Stimulated activated naive B cell treated with anti-CD40 and anti-IgM and Interleukin-4, amounts not matched to agents 10 μg/mL and 1 μg/mL and 100 μg/mL, for 72 hours (primary cell): ENCODE measurements around the gene GALNT13.

ENCODE experiments used
- ATAC-seq, 2 donors: fragments of 150-1000 bp; cut with Tn5 transposase; replicated peaks; 2 replicates each; pipeline ENCODE4 v1.10.0; 2021; ENCODE audit warnings: moderate library complexity in 1 of 2
- DNase-seq: peaks from one replicate; pipeline ENCODE4 v3.0.0; 2021
- H3K27ac Mint-ChIP-seq: one replicate; pipeline ENCODE4 v1.8.0; 2022; ENCODE audit warnings: mild to moderate bottlenecking, mixed read lengths
- H3K27me3 Mint-ChIP-seq, 2 donors: one replicate each; pipeline ENCODE4 v1.8.0; 2022; ENCODE audit warnings: mixed read lengths in 2 of 2
- H3K36me3 Mint-ChIP-seq, 2 donors: one replicate each; pipeline ENCODE4 v1.8.0; 2022; ENCODE audit warnings: mixed read lengths in 2 of 2, mild to moderate bottlenecking in 1 of 2
- H3K4me1 Mint-ChIP-seq, 2 donors: one replicate each; pipeline ENCODE4 v1.8.0; 2022; ENCODE audit warnings: mixed read lengths in 2 of 2, mild to moderate bottlenecking in 1 of 2
- H3K4me3 Mint-ChIP-seq, 2 donors: one replicate each; pipeline ENCODE4 v1.8.0; 2022; ENCODE audit warnings: mild to moderate bottlenecking in 2 of 2, mixed read lengths in 2 of 2, moderate library complexity in 1 of 2
- H3K9me3 Mint-ChIP-seq, 2 donors: one replicate each; pipeline ENCODE4 v1.8.0; 2022; ENCODE audit warnings: mixed read lengths in 2 of 2, mild to moderate bottlenecking in 1 of 2

Gene GALNT13

GRCh38 chr2:154240921-154241379 is 369.2 kb downstream of the GALNT13 start:
- DNase-seq: no peak
- Mint-ChIP-seq H3K36me3 (no peaks in the 10 kb centered on the region), H3K9me3 (peaks cover 0 to 2% of the 10 kb centered on the region in 2 donors), H3K4me1 (no peaks in the 10 kb centered on the region), H3K4me3 (no peak overlapping the region), H3K27ac (no peak overlapping the region), H3K27me3 (no peaks in the 10 kb centered on the region)
- ATAC-seq: no peak

GRCh38 chr2:154242687-154243086 is 371.0 kb downstream of the GALNT13 start:
- H3K27ac Mint-ChIP-seq: no peak overlapping the region
- no peaks in the 10 kb centered on the region for H3K4me1 Mint-ChIP-seq
- H3K36me3 Mint-ChIP-seq: no peaks in the 10 kb centered on the region
- peaks cover 0 to 2% of the 10 kb centered on the region in 2 donors for H3K9me3 Mint-ChIP-seq
- no peaks in the 10 kb centered on the region for H3K27me3 Mint-ChIP-seq
- ATAC-seq: no peak
- no peak overlapping the region for H3K4me3 Mint-ChIP-seq
- no peak for DNase-seq

- DNase-seq: no peak
- H3K4me3 Mint-ChIP-seq: no peak overlapping the region
Measured at GRCh38 chr2:154243685-154244084, 372.0 kb downstream of the GALNT13 start.

GRCh38 chr2:154244932-154245331 is 373.2 kb downstream of the GALNT13 start:
- Mint-ChIP-seq H3K27ac (no peak overlapping the region), H3K4me3 (no peak overlapping the region), H3K4me1 (no peaks in the 10 kb centered on the region), H3K27me3 (no peaks in the 10 kb centered on the region), H3K9me3 (peaks cover 0 to 2% of the 10 kb centered on the region in 2 donors), H3K36me3 (no peaks in the 10 kb centered on the region)
- DNase-seq: no peak
- no peak for ATAC-seq

More at GRCh38 chr2:154243685-154244084, 372.0 kb downstream of the GALNT13 start:
- peaks cover 0 to 2% of the 10 kb centered on the region in 2 donors for H3K9me3 Mint-ChIP-seq
- H3K27ac Mint-ChIP-seq: no peak overlapping the region
- H3K27me3 Mint-ChIP-seq: no peaks in the 10 kb centered on the region
- no peaks in the 10 kb centered on the region for H3K4me1 Mint-ChIP-seq
- no peak for ATAC-seq
- no peaks in the 10 kb centered on the region for H3K36me3 Mint-ChIP-seq

GRCh38 chr2:154247503-154247902 is 375.8 kb downstream of the GALNT13 start:
- Mint-ChIP-seq H3K27ac (no peak overlapping the region), H3K27me3 (no peaks in the 10 kb centered on the region), H3K4me3 (no peak overlapping the region), H3K4me1 (no peaks in the 10 kb centered on the region), H3K9me3 (no peaks in the 10 kb centered on the region), H3K36me3 (no peaks in the 10 kb centered on the region)
- DNase-seq: no peak
- no peak for ATAC-seq

- Mint-ChIP-seq H3K27ac (no peak overlapping the region), H3K27me3 (no peaks in the 10 kb centered on the region), H3K4me3 (no peak overlapping the region), H3K4me1 (no peaks in the 10 kb centered on the region), H3K9me3 (peaks cover 2 to 5% of the 10 kb centered on the region in 2 donors), H3K36me3 (no peaks in the 10 kb centered on the region)
- ATAC-seq (no peak), DNase-seq (no peak)
Measured at GRCh38 chr2:154256136-154256535, 384.4 kb downstream of the GALNT13 start.

- DNase-seq (no peak), ATAC-seq (no peak)
- H3K9me3 Mint-ChIP-seq: peaks cover 2 to 5% of the 10 kb centered on the region in 2 donors
- H3K27me3 Mint-ChIP-seq: no peaks in the 10 kb centered on the region
- H3K36me3 Mint-ChIP-seq: no peaks in the 10 kb centered on the region
- H3K4me1 Mint-ChIP-seq: no peaks in the 10 kb centered on the region
- no peak overlapping the region for H3K4me3 Mint-ChIP-seq
- H3K27ac Mint-ChIP-seq: no peak overlapping the region
Measured at GRCh38 chr2:154259030-154259429, 387.3 kb downstream of the GALNT13 start.

- H3K36me3 Mint-ChIP-seq: no peaks in the 10 kb centered on the region
Measured at GRCh38 chr2:154261473-154262027, 389.8 kb downstream of the GALNT13 start.

GRCh38 chr2:154263206-154263605 is 391.5 kb downstream of the GALNT13 start:
- Mint-ChIP-seq H3K4me3 (no peak overlapping the region), H3K9me3 (peaks cover 0 to 2% of the 10 kb centered on the region in 2 donors), H3K4me1 (no peaks in the 10 kb centered on the region), H3K27ac (no peak overlapping the region), H3K36me3 (no peaks in the 10 kb centered on the region), H3K27me3 (no peaks in the 10 kb centered on the region)
- no peak for ATAC-seq
- DNase-seq: no peak

More at GRCh38 chr2:154261473-154262027, 389.8 kb downstream of the GALNT13 start:
- no peak overlapping the region for H3K27ac Mint-ChIP-seq
- peaks cover 0 to 2% of the 10 kb centered on the region in 2 donors for H3K9me3 Mint-ChIP-seq
- ATAC-seq: no peak
- H3K4me3 Mint-ChIP-seq: no peak overlapping the region
- no peaks in the 10 kb centered on the region for H3K4me1 Mint-ChIP-seq
- no peak for DNase-seq
- H3K27me3 Mint-ChIP-seq: no peaks in the 10 kb centered on the region

- ATAC-seq (no peak), DNase-seq (no peak)
Measured at GRCh38 chr2:154264024-154264423, 392.3 kb downstream of the GALNT13 start.

GRCh38 chr2:154267983-154268382 is 396.3 kb downstream of the GALNT13 start:
- DNase-seq (no peak), ATAC-seq (no peak)
- H3K4me3 Mint-ChIP-seq: no peak overlapping the region
- no peak overlapping the region for H3K27ac Mint-ChIP-seq
- H3K27me3 Mint-ChIP-seq: no peaks in the 10 kb centered on the region
- H3K4me1 Mint-ChIP-seq: no peaks in the 10 kb centered on the region
- H3K36me3 Mint-ChIP-seq: no peaks in the 10 kb centered on the region
- peaks cover 0 to 2% of the 10 kb centered on the region in 2 donors for H3K9me3 Mint-ChIP-seq

More at GRCh38 chr2:154264024-154264423, 392.3 kb downstream of the GALNT13 start:
- H3K9me3 Mint-ChIP-seq: peaks cover 0 to 2% of the 10 kb centered on the region in 2 donors
- no peak overlapping the region for H3K27ac Mint-ChIP-seq
- no peak overlapping the region for H3K4me3 Mint-ChIP-seq
- no peaks in the 10 kb centered on the region for H3K4me1 Mint-ChIP-seq
- H3K27me3 Mint-ChIP-seq: no peaks in the 10 kb centered on the region
- H3K36me3 Mint-ChIP-seq: no peaks in the 10 kb centered on the region

GRCh38 chr2:154280543-154280942 is 408.8 kb downstream of the GALNT13 start:
- Mint-ChIP-seq H3K36me3 (no peaks in the 10 kb centered on the region), H3K27me3 (no peaks in the 10 kb centered on the region), H3K27ac (no peak overlapping the region), H3K4me3 (no peak overlapping the region), H3K9me3 (peaks cover 5 to 7% of the 10 kb centered on the region in 2 donors), H3K4me1 (no peaks in the 10 kb centered on the region)
- DNase-seq (no peak), ATAC-seq (no peak)

- H3K27ac Mint-ChIP-seq: no peak overlapping the region
- no peak overlapping the region for H3K4me3 Mint-ChIP-seq
Measured at GRCh38 chr2:154289870-154290269, 418.1 kb downstream of the GALNT13 start.

GRCh38 chr2:154291511-154291910 is 419.8 kb downstream of the GALNT13 start:
- Mint-ChIP-seq H3K4me1 (no peaks in the 10 kb centered on the region), H3K27ac (no peak overlapping the region), H3K27me3 (no peaks in the 10 kb centered on the region), H3K36me3 (no peaks in the 10 kb centered on the region), H3K9me3 (peaks cover 10 to 15% of the 10 kb centered on the region in 2 donors), H3K4me3 (no peak overlapping the region)
- DNase-seq (no peak), ATAC-seq (no peak)

More at GRCh38 chr2:154289870-154290269, 418.1 kb downstream of the GALNT13 start:
- Mint-ChIP-seq H3K36me3 (no peaks in the 10 kb centered on the region), H3K27me3 (no peaks in the 10 kb centered on the region), H3K4me1 (no peaks in the 10 kb centered on the region), H3K9me3 (peaks cover 10 to 15% of the 10 kb centered on the region in 2 donors)
- no peak for ATAC-seq
- no peak for DNase-seq

GRCh38 chr2:154291927-154292326 is 420.2 kb downstream of the GALNT13 start:
- no peak overlapping the region for H3K4me3 Mint-ChIP-seq
- no peaks in the 10 kb centered on the region for H3K27me3 Mint-ChIP-seq
- peaks cover 8 to 15% of the 10 kb centered on the region in 2 donors for H3K9me3 Mint-ChIP-seq
- H3K4me1 Mint-ChIP-seq: no peaks in the 10 kb centered on the region
- H3K27ac Mint-ChIP-seq: no peak overlapping the region
- no peaks in the 10 kb centered on the region for H3K36me3 Mint-ChIP-seq
- no peak for DNase-seq
- ATAC-seq: no peak
